ENCODE results near the gene NRIP1. TPM values are rescaled to one million over a fixed set of nuclear protein-coding genes. Genes with fewer than 3 reads are reported as not detected.

NRIP1 gene
- total RNA-seq, 1 experiment from 2014 or later, result 10.4 TPM

- Histone ChIP-seq H2BK15ac (ENCODE audit: low read depth, low read length) (no peak overlapping the region), H3K4me2 (ENCODE audit: insufficient read depth, insufficient read length, low read length) (no peak overlapping the region), H3K4ac (ENCODE audit: low read depth, low read length) (no peak overlapping the region), H3K4me1 (ENCODE audit: insufficient read depth, low read length) (0 out of 2 replicates have a peak, but pooled peaks cover 2% of the 10 kb centered on the region), H3K27ac (ENCODE audit: insufficient read length, low read depth, low read length) (no peak overlapping the region), H3K23ac (ENCODE audit: insufficient read length, low read depth, low read length) (no peak overlapping the region), H2BK5ac (ENCODE audit: insufficient read length, low read length) (no peak overlapping the region), H4K91ac (ENCODE audit: insufficient read length, low read depth, low read length) (no peak overlapping the region), H3K14ac (ENCODE audit: insufficient read depth, low read length) (no peak overlapping the region), H3K9me3 (ENCODE audit: control insufficient read depth, low read depth, low read length) (no peaks in the 10 kb centered on the region), H3K27me3 (ENCODE audit: insufficient read depth, low read length) (no peaks in the 10 kb centered on the region), H2AFZ (ENCODE audit: low read length) (no peak overlapping the region), H3T11ph (ENCODE audit: low read length) (no peak overlapping the region), H3K79me2 (ENCODE audit: insufficient read depth, low read length) (no peaks in the 10 kb centered on the region), H3K56ac (ENCODE audit: insufficient read length, low read depth, low read length) (no peak overlapping the region), H4K8ac (replicated peaks; ENCODE audit: insufficient read length, low read depth, low read length) (no peak overlapping the region), H3K9ac (ENCODE audit: extremely low read depth, insufficient read length, low read length) (no peak overlapping the region), H2AK5ac (ENCODE audit: insufficient read length, low read length) (no peak overlapping the region), H2BK20ac (ENCODE audit: low read depth, low read length, poor library complexity, severe bottlenecking) (no peak overlapping the region), H2BK120ac (ENCODE audit: low read depth, low read length, poor library complexity, severe bottlenecking) (no peak overlapping the region), H4K20me1 (ENCODE audit: control insufficient read depth, insufficient read depth, insufficient read length) (no peaks in the 10 kb centered on the region), H3K18ac (ENCODE audit: insufficient read length, low read depth, low read length) (no peak overlapping the region), H2BK12ac (ENCODE audit: insufficient read length, low read depth, low read length) (no peak overlapping the region), H3K23me2 (ENCODE audit: insufficient read length, low read depth, low read length, poor library complexity, severe bottlenecking) (no peaks in the 10 kb centered on the region), H4K5ac (ENCODE audit: insufficient read length, low read depth, low read length) (no peak overlapping the region), H3K79me1 (ENCODE audit: insufficient read depth, low read depth, low read length, poor library complexity, severe bottlenecking) (no peaks in the 10 kb centered on the region)
- Mint-ChIP-seq H3K4me1 (peaks cover 21 to 25% of the 10 kb centered on the region in 2 experiments), H3K4me3 (no peak overlapping the region), H3K9me3 (peaks cover 11 to 14% of the 10 kb centered on the region in 2 experiments), H3K27ac (no peak overlapping the region), H3K36me3 (ENCODE audit: insufficient read depth in 1 of 3, low read depth in 3 of 3) (peaks cover 6 to 25% (median 7%) of the 10 kb centered on the region in 3 experiments; a peak in 6 of 7 replicates), H3K27me3 (ENCODE audit: low read depth) (no peaks in the 10 kb centered on the region)
- TF ChIP-seq, protein P1, sequence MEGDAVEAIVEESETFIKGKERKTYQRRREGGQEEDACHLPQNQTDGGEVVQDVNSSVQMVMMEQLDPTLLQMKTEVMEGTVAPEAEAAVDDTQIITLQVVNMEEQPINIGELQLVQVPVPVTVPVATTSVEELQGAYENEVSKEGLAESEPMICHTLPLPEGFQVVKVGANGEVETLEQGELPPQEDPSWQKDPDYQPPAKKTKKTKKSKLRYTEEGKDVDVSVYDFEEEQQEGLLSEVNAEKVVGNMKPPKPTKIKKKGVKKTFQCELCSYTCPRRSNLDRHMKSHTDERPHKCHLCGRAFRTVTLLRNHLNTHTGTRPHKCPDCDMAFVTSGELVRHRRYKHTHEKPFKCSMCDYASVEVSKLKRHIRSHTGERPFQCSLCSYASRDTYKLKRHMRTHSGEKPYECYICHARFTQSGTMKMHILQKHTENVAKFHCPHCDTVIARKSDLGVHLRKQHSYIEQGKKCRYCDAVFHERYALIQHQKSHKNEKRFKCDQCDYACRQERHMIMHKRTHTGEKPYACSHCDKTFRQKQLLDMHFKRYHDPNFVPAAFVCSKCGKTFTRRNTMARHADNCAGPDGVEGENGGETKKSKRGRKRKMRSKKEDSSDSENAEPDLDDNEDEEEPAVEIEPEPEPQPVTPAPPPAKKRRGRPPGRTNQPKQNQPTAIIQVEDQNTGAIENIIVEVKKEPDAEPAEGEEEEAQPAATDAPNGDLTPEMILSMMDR (conservative IDR thresholded peaks at IDR 0.05), result no peak
- WGBS (ENCODE audit: extremely low coverage, insufficient read length, low lambda C conversion rate), result no CpG with 5 or more reads among the region's 3 CpGs
- no peak for DNase-seq
These were observed 119.6 kb downstream of the NRIP1 start for GRCh38 chr21:14945176-14945575.
